ENCODE data around the gene FAM171A1.

Gene FAM171A1

GRCh38 chr10:15324611-15325010 lies 46.5 kb downstream of the FAM171A1 start:
- H3K27me3 Mint-ChIP-seq, result peaks cover 3% of the 10 kb centered on the region
- no peak overlapping the region for H3K4me3 Mint-ChIP-seq
- no peak for DNase-seq
- H3K27ac Mint-ChIP-seq, result no peak overlapping the region
- H3K9me3 Mint-ChIP-seq, result no peaks in the 10 kb centered on the region
- peaks cover 13% of the 10 kb centered on the region for H3K4me1 Mint-ChIP-seq (ENCODE audit: low read depth)
- H3K36me3 Mint-ChIP-seq (ENCODE audit: low read depth), result no peaks in the 10 kb centered on the region

- Mint-ChIP-seq H3K4me3 (no peak overlapping the region), H3K27ac (no peak overlapping the region), H3K36me3 (ENCODE audit: low read depth) (no peaks in the 10 kb centered on the region), H3K4me1 (ENCODE audit: low read depth) (peaks cover 13% of the 10 kb centered on the region), H3K27me3 (peaks cover 3% of the 10 kb centered on the region), H3K9me3 (no peaks in the 10 kb centered on the region)
- DNase-seq, result no peak
Observed at GRCh38 chr10:15324113-15324512, 47.0 kb downstream of the FAM171A1 start.

- Mint-ChIP-seq H3K27me3 (peaks cover 3% of the 10 kb centered on the region), H3K36me3 (ENCODE audit: low read depth) (no peaks in the 10 kb centered on the region), H3K4me3 (no peak overlapping the region), H3K9me3 (no peaks in the 10 kb centered on the region), H3K4me1 (ENCODE audit: low read depth) (peaks cover 13% of the 10 kb centered on the region), H3K27ac (no peak overlapping the region)
- no peak for DNase-seq
Observed at GRCh38 chr10:15322356-15322755, 48.7 kb downstream of the FAM171A1 start.

GRCh38 chr10:15321431-15322341 lies 49.4 kb downstream of the FAM171A1 start:
- H3K4me3 Mint-ChIP-seq, result no peak overlapping the region
- H3K9me3 Mint-ChIP-seq, result no peaks in the 10 kb centered on the region
- peaks cover 3% of the 10 kb centered on the region for H3K27me3 Mint-ChIP-seq
- DNase-seq, result no peak
- no peak overlapping the region for H3K27ac Mint-ChIP-seq
- H3K4me1 Mint-ChIP-seq (ENCODE audit: low read depth), result peaks cover 13% of the 10 kb centered on the region
- H3K36me3 Mint-ChIP-seq (ENCODE audit: low read depth), result no peaks in the 10 kb centered on the region

GRCh38 chr10:15320522-15321203 lies 50.4 kb downstream of the FAM171A1 start:
- Mint-ChIP-seq H3K9me3 (no peaks in the 10 kb centered on the region), H3K4me1 (ENCODE audit: low read depth) (peaks cover 9% of the 10 kb centered on the region), H3K27me3 (no peaks in the 10 kb centered on the region), H3K4me3 (no peak overlapping the region), H3K36me3 (ENCODE audit: low read depth) (no peaks in the 10 kb centered on the region), H3K27ac (no peak overlapping the region)
- no peak for DNase-seq

GRCh38 chr10:15320118-15320517 lies 51.0 kb downstream of the FAM171A1 start:
- Mint-ChIP-seq H3K4me3 (no peak overlapping the region), H3K27me3 (no peaks in the 10 kb centered on the region), H3K27ac (no peak overlapping the region), H3K4me1 (ENCODE audit: low read depth) (peaks cover 7% of the 10 kb centered on the region), H3K36me3 (ENCODE audit: low read depth) (no peaks in the 10 kb centered on the region), H3K9me3 (no peaks in the 10 kb centered on the region)
- DNase-seq, result no peak

- Mint-ChIP-seq H3K27me3 (no peaks in the 10 kb centered on the region), H3K4me1 (ENCODE audit: low read depth) (peaks cover 3% of the 10 kb centered on the region), H3K4me3 (no peak overlapping the region), H3K27ac (no peak overlapping the region), H3K9me3 (no peaks in the 10 kb centered on the region), H3K36me3 (ENCODE audit: low read depth) (no peaks in the 10 kb centered on the region)
- no peak for DNase-seq
Observed at GRCh38 chr10:15316871-15317464, 54.1 kb downstream of the FAM171A1 start.

- DNase-seq, result no peak
- Mint-ChIP-seq H3K27ac (no peak overlapping the region), H3K9me3 (no peaks in the 10 kb centered on the region), H3K4me3 (no peak overlapping the region), H3K4me1 (ENCODE audit: low read depth) (peaks cover 3% of the 10 kb centered on the region), H3K36me3 (ENCODE audit: low read depth) (no peaks in the 10 kb centered on the region), H3K27me3 (no peaks in the 10 kb centered on the region)
Observed at GRCh38 chr10:15316145-15316544, 54.9 kb downstream of the FAM171A1 start.

GRCh38 chr10:15315286-15315685 lies 55.8 kb downstream of the FAM171A1 start:
- H3K27ac Mint-ChIP-seq, result no peak overlapping the region
- DNase-seq, result no peak
- H3K27me3 Mint-ChIP-seq, result no peaks in the 10 kb centered on the region
- H3K9me3 Mint-ChIP-seq, result no peaks in the 10 kb centered on the region
- H3K4me3 Mint-ChIP-seq, result no peak overlapping the region
- H3K4me1 Mint-ChIP-seq (ENCODE audit: low read depth), result peaks cover 3% of the 10 kb centered on the region
- no peaks in the 10 kb centered on the region for H3K36me3 Mint-ChIP-seq (ENCODE audit: low read depth)

GRCh38 chr10:15314482-15315045 lies 56.5 kb downstream of the FAM171A1 start:
- H3K27me3 Mint-ChIP-seq, result no peaks in the 10 kb centered on the region
- no peak overlapping the region for H3K27ac Mint-ChIP-seq
- no peaks in the 10 kb centered on the region for H3K9me3 Mint-ChIP-seq
- no peak for DNase-seq
- no peak overlapping the region for H3K4me3 Mint-ChIP-seq
- peaks cover 3% of the 10 kb centered on the region for H3K4me1 Mint-ChIP-seq (ENCODE audit: low read depth)
- no peaks in the 10 kb centered on the region for H3K36me3 Mint-ChIP-seq (ENCODE audit: low read depth)

- H3K9me3 Mint-ChIP-seq, result no peaks in the 10 kb centered on the region
- peaks cover 3% of the 10 kb centered on the region for H3K4me1 Mint-ChIP-seq (ENCODE audit: low read depth)
- no peak overlapping the region for H3K27ac Mint-ChIP-seq
- no peak for DNase-seq
- no peak overlapping the region for H3K4me3 Mint-ChIP-seq
- no peaks in the 10 kb centered on the region for H3K36me3 Mint-ChIP-seq (ENCODE audit: low read depth)
- H3K27me3 Mint-ChIP-seq, result no peaks in the 10 kb centered on the region
Observed at GRCh38 chr10:15313843-15314242, 57.2 kb downstream of the FAM171A1 start.

- Mint-ChIP-seq H3K4me3 (no peak overlapping the region), H3K36me3 (ENCODE audit: low read depth) (no peaks in the 10 kb centered on the region), H3K27ac (no peak overlapping the region), H3K9me3 (no peaks in the 10 kb centered on the region), H3K4me1 (ENCODE audit: low read depth) (peaks cover 3% of the 10 kb centered on the region), H3K27me3 (no peaks in the 10 kb centered on the region)
- DNase-seq, result no peak
Observed at GRCh38 chr10:15313047-15313446, 58.0 kb downstream of the FAM171A1 start.

GRCh38 chr10:15311569-15312280 lies 59.4 kb downstream of the FAM171A1 start:
- Mint-ChIP-seq H3K9me3 (no peaks in the 10 kb centered on the region), H3K27me3 (no peaks in the 10 kb centered on the region), H3K36me3 (ENCODE audit: low read depth) (no peaks in the 10 kb centered on the region), H3K4me3 (no peak overlapping the region), H3K27ac (no peak overlapping the region), H3K4me1 (ENCODE audit: low read depth) (peaks cover 3% of the 10 kb centered on the region)
- DNase-seq, result no peak

Measured in activated T-cell treated with anti-CD3 and anti-CD28 coated beads, Interleukin-2, amount 50 U/mL, for 24 hours (primary cell).